HepG2 (cell line): Measurements from ENCODE around the gene MPC2. TPM values are rescaled to one million over a fixed set of nuclear protein-coding genes. Genes with fewer than 3 reads are reported as not detected.

ENCODE experiments used
- EHMT2 ChIP-seq: fragments of 200-600 bp; sonication (generic); IDR thresholded peaks from 2 replicates; pipeline ENCODE4 v1.7.0; 2017; ENCODE audit warnings: antibody characterized with exemption, low read depth, low read length, borderline replicate concordance
- HNRNPL ChIP-seq: fragments of 200-400 bp; formaldehyde crosslinking; IDR thresholded peaks from 2 replicates; pipeline ENCODE4 v1.6.1; 2017; ENCODE audit warnings: mild to moderate bottlenecking, low read depth, low read length
- HOXA9 ChIP-seq: sonication (generic); formaldehyde crosslinking; IDR thresholded peaks from 2 replicates; pipeline ENCODE4 v1.8.1; 2022; ENCODE audit warnings: missing genetic modification reagents, mild to moderate bottlenecking, moderate library complexity, borderline replicate concordance
- KLF15 ChIP-seq: sonication (generic); formaldehyde crosslinking; IDR thresholded peaks from 2 replicates; pipeline ENCODE4 v1.8.1; 2023; ENCODE audit warnings: borderline replicate concordance, mild to moderate bottlenecking, inconsistent platforms, missing genetic modification reagents, mixed read lengths
- SAP130 ChIP-seq: IDR thresholded peaks from 2 replicates; pipeline ENCODE4 v1.6.1; 2016; ENCODE audit warnings: low read depth
- SCMH1 ChIP-seq: sonication (generic); formaldehyde crosslinking; IDR thresholded peaks from 2 replicates; pipeline ENCODE4 v1.9.0; 2021; ENCODE audit warnings: missing genetic modification reagents, mild to moderate bottlenecking, borderline replicate concordance
- YY1 ChIP-seq: IDR thresholded peaks from 2 replicates; pipeline ENCODE4 v1.6.1; 2011; ENCODE audit warnings: low read length, low read depth, moderate library complexity, mild to moderate bottlenecking; ENCODE audit not compliant: insufficient read depth, insufficient replicate concordance
- ZNF121 ChIP-seq: sonication (generic); formaldehyde crosslinking; IDR thresholded peaks from 2 replicates; pipeline ENCODE4 v1.5.0; 2020; ENCODE audit warnings: mild to moderate bottlenecking, missing genetic modification reagents
- ZNF124 ChIP-seq: sonication (generic); formaldehyde crosslinking; IDR thresholded peaks from 2 replicates; pipeline ENCODE4 v1.4.0; 2020; ENCODE audit warnings: missing genetic modification reagents
- ZNF143 ChIP-seq: sonication (generic); formaldehyde crosslinking; IDR thresholded peaks from 2 replicates; pipeline ENCODE4 v1.4.0; 2020; ENCODE audit warnings: missing genetic modification reagents
- ZNF549 ChIP-seq: sonication (generic); formaldehyde crosslinking; IDR thresholded peaks from 2 replicates; pipeline ENCODE4 v1.5.0; 2020; ENCODE audit warnings: missing genetic modification reagents
- polyA plus RNA-seq, 8 experiments: library from polyadenylated mRNA; depleted of rRNA in 3 of 8; stranded (reverse) in 7 of 8; unstranded in 1 of 8; fragments of >200 nt; fragmentation: Illumina TruSeq in 4 of 8; extraction: Trizol in 4 of 8; gene quantifications; 2 replicates each; pipeline versions ENCODE4 v1.2.1 to v1.2.3, GENCODE V29; 2011 to 2016; ENCODE audit warnings: low read depth in 4 of 8, missing spikeins in 1 of 8, mixed read lengths in 1 of 8; ENCODE audit not compliant: insufficient read depth in 1 of 8
- total RNA-seq, 5 experiments: library from RNA; depleted of rRNA; stranded (reverse); fragments of >200 nt; fragmentation: Illumina TruSeq; extraction: Trizol; gene quantifications; 2 replicates each; pipeline ENCODE4 v1.2.3, GENCODE V29; 2016; ENCODE audit warnings: low read depth in 1 of 5
- TF ChIP-seq, protein P1 (sequence below): sonication (generic); formaldehyde crosslinking; IDR thresholded peaks from 2 replicates; pipeline ENCODE4 v1.4.0; 2020; ENCODE audit warnings: mild to moderate bottlenecking, missing genetic modification reagents
- TF ChIP-seq, protein P2 (sequence below): sonication (generic); formaldehyde crosslinking; IDR thresholded peaks from 2 replicates; pipeline ENCODE4 v1.5.0; 2020; ENCODE audit warnings: mild to moderate bottlenecking, missing genetic modification reagents
- TF ChIP-seq, protein P3 (sequence below): sonication (generic); formaldehyde crosslinking; IDR thresholded peaks from 2 replicates; pipeline ENCODE4 v1.8.0; 2022; ENCODE audit warnings: missing genetic modification reagents, mild to moderate bottlenecking, borderline replicate concordance
- TF ChIP-seq, protein P4 (sequence below), 2 experiments: IDR thresholded peaks; 2 replicates each; pipeline ENCODE4 v1.6.1; 2011 to 2012; ENCODE audit warnings: low read length in 2 of 2, borderline replicate concordance in 1 of 2, low read depth in 1 of 2, mild to moderate bottlenecking in 1 of 2, moderate library complexity in 1 of 2

The MPC2 gene
- total and polyA plus RNA-seq, 2 of the 13 experiments (the other 11 are each of a cell fraction or from before 2014, with no cell fraction given): 38.8 to 136 TPM

DNA sequence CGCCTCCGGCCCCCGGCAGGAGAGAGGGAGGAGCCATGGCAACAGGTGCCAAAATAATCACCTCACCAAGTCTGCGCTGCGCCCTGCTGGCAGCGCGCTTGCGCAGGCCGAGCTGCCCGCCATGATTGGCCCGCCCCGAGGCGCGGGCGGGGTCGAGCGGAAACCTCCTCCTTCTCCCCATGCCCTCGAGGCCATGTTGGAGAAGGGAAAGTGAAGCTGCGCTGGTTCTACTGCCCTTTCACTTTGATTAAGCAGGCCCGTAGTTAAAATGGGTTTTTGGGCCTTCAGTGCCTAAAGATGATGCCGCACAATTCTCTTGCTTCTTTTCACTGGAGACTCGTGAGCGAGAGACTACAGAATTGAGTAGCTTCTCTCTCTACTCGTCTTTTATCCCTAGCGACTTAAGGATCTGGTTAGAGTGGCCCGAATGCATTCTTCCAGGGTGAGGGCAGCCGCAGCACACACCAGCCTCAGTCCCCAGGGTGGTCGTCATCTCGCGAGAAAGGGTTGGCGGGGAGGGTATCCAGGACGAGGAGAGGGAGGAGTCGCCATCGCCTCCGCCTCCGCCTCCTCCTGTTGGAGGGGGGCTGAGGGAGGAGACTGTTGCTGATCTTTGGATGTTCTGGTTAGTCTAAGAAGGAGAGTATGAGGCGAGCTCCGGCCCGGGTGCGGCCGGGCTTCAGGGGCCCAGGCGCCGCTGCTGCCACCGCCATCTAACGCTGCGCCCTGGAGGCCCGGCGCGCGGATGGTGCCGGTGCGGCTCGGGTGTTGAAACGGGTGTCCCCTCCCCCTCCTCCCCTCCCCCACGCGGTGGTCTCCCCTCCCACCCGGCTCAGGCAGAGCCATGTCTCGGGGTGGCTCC lies 573 bp downstream of the MPC2 start, which contains the start of gene DCAF6 (continued):
- TF ChIP-seq, protein P1, sequence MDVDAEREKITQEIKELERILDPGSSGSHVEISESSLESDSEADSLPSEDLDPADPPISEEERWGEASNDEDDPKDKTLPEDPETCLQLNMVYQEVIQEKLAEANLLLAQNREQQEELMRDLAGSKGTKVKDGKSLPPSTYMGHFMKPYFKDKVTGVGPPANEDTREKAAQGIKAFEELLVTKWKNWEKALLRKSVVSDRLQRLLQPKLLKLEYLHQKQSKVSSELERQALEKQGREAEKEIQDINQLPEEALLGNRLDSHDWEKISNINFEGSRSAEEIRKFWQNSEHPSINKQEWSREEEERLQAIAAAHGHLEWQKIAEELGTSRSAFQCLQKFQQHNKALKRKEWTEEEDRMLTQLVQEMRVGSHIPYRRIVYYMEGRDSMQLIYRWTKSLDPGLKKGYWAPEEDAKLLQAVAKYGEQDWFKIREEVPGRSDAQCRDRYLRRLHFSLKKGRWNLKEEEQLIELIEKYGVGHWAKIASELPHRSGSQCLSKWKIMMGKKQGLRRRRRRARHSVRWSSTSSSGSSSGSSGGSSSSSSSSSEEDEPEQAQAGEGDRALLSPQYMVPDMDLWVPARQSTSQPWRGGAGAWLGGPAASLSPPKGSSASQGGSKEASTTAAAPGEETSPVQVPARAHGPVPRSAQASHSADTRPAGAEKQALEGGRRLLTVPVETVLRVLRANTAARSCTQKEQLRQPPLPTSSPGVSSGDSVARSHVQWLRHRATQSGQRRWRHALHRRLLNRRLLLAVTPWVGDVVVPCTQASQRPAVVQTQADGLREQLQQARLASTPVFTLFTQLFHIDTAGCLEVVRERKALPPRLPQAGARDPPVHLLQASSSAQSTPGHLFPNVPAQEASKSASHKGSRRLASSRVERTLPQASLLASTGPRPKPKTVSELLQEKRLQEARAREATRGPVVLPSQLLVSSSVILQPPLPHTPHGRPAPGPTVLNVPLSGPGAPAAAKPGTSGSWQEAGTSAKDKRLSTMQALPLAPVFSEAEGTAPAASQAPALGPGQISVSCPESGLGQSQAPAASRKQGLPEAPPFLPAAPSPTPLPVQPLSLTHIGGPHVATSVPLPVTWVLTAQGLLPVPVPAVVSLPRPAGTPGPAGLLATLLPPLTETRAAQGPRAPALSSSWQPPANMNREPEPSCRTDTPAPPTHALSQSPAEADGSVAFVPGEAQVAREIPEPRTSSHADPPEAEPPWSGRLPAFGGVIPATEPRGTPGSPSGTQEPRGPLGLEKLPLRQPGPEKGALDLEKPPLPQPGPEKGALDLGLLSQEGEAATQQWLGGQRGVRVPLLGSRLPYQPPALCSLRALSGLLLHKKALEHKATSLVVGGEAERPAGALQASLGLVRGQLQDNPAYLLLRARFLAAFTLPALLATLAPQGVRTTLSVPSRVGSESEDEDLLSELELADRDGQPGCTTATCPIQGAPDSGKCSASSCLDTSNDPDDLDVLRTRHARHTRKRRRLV (CRISPR knock-in tag): no peak
- TF ChIP-seq SCMH1 (CRISPR knock-in tag) (no peak), HNRNPL (0 out of 2 replicates have a peak, but pooled peaks have one; percentile 23), HOXA9 (CRISPR knock-in tag) (no peak), ZNF143 (CRISPR knock-in tag) (no peak), ZNF121 (CRISPR knock-in tag) (peak; percentile 94), SAP130 (CRISPR knock-in tag) (peak; percentile 76), YY1 (peak; percentile 98), ZNF124 (CRISPR knock-in tag) (peak; percentile 77; the same call in 1 of the 2 replicates), EHMT2 (no peak), KLF15 (CRISPR knock-in tag) (no peak), ZNF549 (CRISPR knock-in tag) (no peak)
- TF ChIP-seq, protein P2, sequence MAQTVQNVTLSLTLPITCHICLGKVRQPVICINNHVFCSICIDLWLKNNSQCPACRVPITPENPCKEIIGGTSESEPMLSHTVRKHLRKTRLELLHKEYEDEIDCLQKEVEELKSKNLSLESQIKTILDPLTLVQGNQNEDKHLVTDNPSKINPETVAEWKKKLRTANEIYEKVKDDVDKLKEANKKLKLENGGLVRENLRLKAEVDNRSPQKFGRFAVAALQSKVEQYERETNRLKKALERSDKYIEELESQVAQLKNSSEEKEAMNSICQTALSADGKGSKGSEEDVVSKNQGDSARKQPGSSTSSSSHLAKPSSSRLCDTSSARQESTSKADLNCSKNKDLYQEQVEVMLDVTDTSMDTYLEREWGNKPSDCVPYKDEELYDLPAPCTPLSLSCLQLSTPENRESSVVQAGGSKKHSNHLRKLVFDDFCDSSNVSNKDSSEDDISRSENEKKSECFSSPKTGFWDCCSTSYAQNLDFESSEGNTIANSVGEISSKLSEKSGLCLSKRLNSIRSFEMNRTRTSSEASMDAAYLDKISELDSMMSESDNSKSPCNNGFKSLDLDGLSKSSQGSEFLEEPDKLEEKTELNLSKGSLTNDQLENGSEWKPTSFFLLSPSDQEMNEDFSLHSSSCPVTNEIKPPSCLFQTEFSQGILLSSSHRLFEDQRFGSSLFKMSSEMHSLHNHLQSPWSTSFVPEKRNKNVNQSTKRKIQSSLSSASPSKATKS: no peak
- TF ChIP-seq, protein P3, sequence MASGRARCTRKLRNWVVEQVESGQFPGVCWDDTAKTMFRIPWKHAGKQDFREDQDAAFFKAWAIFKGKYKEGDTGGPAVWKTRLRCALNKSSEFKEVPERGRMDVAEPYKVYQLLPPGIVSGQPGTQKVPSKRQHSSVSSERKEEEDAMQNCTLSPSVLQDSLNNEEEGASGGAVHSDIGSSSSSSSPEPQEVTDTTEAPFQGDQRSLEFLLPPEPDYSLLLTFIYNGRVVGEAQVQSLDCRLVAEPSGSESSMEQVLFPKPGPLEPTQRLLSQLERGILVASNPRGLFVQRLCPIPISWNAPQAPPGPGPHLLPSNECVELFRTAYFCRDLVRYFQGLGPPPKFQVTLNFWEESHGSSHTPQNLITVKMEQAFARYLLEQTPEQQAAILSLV: no peak
- TF ChIP-seq, protein P4, sequence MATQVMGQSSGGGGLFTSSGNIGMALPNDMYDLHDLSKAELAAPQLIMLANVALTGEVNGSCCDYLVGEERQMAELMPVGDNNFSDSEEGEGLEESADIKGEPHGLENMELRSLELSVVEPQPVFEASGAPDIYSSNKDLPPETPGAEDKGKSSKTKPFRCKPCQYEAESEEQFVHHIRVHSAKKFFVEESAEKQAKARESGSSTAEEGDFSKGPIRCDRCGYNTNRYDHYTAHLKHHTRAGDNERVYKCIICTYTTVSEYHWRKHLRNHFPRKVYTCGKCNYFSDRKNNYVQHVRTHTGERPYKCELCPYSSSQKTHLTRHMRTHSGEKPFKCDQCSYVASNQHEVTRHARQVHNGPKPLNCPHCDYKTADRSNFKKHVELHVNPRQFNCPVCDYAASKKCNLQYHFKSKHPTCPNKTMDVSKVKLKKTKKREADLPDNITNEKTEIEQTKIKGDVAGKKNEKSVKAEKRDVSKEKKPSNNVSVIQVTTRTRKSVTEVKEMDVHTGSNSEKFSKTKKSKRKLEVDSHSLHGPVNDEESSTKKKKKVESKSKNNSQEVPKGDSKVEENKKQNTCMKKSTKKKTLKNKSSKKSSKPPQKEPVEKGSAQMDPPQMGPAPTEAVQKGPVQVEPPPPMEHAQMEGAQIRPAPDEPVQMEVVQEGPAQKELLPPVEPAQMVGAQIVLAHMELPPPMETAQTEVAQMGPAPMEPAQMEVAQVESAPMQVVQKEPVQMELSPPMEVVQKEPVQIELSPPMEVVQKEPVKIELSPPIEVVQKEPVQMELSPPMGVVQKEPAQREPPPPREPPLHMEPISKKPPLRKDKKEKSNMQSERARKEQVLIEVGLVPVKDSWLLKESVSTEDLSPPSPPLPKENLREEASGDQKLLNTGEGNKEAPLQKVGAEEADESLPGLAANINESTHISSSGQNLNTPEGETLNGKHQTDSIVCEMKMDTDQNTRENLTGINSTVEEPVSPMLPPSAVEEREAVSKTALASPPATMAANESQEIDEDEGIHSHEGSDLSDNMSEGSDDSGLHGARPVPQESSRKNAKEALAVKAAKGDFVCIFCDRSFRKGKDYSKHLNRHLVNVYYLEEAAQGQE (IDR thresholded peaks at IDR 0.05; ENCODE audit: borderline replicate concordance in 1 of 2, low read depth in 1 of 2, low read length in 2 of 2): peak in 1 of 2 experiments; percentile 49; a peak in 1 of 4 replicates
